GM21717 (cell line): Measurements from ENCODE around the gene KRT85.
"Not testable (repeated sequence)": the region's sequence is repeated elsewhere in the genome, so short reads cannot be mapped to it uniquely, and the experiment has no call there.

ENCODE experiments used
- ATAC-seq: cut with Tn5 transposase; IDR thresholded peaks from one replicate; pipeline ENCODE4 v1.9.1; 2021; ENCODE audit warnings: mild to moderate bottlenecking, moderate library complexity; ENCODE audit not compliant: unreplicated experiment

The KRT85 gene

DNA sequence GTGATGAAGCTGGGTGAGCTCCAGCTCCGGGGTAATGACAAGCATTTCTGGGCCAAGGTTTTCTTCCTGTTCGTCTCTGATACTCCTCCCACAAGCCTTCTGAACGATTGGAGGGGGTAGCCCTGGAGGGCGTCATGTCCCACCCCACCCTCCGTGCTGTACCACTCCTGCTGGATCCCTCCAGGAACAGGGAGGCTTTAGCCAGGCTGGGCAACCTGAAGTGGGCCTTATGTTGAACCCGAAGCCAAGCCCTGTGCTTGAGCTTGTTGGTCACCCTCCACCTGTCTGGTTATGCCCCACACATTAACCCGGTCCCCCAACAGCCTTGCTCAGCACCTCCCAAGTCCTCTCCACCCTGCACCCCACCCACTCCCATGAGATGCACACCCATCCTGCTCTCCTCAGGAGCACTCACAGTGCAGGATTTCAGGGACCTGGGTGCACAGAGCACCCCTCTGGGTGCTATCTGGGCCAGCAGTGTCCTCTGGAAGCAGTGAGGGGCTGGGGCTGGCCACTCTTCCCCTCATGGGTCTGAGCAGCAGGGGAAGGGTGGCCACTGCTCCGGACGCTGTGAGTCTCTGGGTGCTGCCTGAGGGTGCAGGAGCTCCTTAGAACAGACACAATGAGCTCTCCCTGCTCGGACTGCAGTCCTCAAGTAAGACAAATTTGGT, 39.3 kb downstream of the KRT85 start:
- ATAC-seq, result no peak

DNA sequence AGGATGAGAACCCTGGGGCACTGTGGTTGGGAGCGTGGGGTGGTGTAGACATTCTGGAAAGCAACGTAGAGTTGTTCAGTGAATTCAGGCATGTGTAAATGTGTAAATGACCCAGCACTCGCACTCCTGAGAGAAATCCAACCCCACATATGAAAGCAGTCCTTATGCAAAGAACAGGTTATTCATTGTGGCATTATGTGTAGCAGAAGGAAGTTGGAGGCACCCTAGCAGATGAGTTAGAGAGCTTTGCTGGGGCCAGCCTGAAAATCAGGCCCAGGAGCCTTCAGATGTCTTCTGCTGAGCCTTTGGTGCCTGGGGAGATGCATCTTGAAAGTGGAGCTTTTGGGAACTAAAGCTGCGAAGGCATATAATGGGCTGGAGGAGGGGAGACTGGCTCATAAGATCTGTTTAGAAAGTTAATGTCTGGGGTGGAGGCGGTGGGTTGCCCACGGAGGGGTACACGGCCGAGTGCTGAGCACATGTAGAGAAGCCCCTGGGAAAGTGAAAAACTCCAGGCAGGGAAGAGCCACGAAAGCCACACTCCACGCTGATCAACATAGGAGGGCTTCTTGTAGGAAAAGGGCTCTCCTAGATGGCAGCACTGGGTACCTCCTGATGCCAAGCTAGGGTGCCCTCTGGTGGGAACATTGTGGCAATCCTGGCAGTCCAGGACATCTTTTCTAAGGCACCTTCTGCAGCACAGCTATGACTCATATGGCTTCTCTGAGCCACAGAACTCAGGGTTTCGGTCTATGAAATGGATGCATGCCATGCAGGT, 40.0 kb downstream of the KRT85 start:
- peak; percentile 91 for ATAC-seq

DNA sequence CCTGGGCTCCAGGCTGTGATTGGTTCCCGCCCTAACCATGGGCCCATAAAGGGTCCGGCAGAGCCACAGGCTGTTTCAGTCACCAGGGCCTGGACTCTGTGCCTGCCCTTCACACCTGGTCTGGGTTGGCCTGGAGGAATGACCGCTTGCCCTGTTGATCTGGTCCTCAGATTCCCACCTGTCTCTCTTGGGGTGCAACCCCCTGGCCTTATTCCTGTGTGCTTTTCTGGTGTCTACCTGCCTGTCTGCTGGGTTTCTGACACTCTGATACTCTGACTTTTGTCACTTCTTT, 43.2 kb downstream of the KRT85 start:
- no peak for ATAC-seq

DNA sequence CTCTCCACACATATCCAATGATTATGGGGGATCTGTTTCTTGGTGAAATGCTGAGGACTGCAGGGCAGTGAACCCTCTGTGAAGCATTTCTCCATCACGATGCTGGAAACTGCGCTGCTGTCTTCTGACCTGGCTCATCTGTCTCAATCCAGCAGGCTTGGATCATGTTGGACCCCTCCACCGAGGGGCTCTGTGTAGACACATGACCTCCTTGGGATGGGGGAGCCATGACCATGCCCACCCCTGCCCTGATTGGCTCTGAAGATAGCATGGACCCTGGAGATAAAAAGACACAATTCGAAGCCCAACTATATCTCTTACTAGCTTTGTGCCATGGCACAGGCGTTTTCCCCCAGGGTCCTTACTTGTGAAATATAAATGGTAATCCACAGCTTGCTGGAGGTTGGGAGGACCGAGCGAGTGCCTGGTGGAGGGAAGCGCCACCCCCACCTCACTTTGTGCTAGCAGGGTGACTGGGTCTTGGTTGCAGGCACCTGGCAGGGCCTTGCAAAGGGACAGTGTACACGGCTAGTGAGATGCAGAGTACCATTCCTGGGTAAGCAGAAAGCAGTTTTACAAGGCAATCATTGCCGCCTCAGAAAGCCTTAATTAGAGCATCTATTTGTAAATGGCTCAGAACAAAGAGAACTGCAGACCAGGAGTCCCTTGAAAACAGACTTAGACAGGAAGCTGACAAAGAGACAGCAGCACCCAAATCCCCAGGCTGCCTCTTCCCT, 43.7 kb downstream of the KRT85 start:
- ATAC-seq, result no peak

DNA sequence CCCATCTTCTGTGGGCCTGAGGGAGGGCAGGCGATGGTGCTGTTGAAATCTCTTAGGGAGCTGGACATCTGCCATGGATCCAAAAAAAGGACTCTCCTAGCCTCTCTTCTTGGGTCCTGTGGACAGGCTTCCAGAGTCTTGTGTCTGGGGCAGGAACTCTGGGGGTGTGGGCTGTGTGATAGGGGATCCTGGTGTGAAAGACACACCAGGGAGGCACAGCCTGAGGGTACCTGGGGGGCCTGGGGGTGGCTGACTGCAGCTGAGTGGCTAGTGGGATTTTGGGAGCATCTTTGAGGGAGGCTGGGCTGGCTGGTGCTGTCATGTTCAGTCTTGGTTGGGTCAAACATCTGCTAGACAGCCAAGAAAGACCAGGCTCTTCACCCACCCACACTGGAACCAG, 44.3 kb downstream of the KRT85 start:
- no peak for ATAC-seq

DNA sequence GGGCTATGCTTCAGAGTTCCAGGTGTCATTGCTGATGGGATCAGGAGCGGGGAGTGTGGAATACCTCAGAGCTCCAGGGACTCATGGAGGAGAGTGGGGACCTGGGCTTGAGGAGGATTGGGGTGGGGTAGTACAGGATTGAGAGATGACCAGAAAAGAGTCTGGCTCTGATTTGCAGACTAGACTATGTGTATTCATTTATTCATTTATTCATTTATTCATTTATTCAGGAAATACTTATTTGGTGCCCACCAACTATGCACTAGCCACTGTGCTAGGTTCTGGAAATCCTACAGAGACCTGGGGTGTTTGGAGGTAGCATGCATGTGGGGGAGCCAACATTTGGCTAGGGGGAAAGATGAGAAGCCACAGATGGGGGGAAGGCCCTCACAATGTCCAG, 45.2 kb downstream of the KRT85 start:
- no peak for ATAC-seq

DNA sequence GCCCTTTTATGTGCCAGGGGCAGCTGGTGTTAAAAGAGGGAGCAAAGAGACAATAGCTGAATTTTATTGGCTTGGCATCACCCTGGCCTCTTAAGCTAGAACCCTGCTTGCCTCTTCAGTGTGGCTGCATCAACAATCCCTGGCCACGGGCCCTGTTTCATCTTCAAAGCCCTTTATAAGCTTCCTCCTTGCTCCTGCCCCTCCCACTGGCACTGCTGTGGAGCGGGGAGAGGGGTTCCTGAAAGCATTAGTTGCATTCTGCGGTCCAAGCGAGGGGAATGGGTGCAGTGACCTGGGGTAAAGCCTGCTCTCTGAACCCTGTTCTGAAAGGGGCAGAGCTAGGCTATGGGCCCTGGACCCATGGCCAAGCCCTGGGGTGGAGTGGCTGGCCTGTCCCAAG, 45.9 kb downstream of the KRT85 start:
- no peak for ATAC-seq

DNA sequence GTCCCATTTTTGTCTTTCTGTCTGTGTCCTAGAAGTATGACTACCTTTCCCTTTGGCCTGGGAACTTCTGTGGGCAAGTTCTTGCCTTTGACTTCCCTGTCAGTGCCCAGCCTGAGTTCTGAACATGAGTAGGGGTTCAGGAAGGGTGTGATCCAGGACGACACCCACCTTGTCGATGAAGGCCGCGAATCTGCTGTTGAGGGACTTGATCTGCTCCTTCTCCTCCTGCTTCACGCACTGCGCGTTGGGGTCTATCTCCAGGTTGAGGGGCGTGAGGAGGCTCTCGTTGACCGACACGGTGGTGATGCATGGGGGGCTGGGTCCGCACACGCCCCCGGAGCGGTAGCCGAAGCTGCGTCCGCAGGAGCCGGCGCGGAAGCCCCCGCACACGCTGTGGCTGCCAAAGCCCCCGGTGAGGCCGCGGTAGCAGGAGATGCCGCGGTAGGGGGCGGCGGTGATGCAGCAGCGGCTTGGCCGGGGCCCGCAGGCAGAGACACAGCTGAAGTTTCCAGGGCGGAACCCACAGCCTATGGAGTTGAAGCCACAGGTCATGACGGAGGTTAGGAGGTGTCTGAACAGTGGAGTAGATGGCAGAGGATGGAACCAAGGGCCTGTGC, 46.4 kb downstream of the KRT85 start, which contains the start of gene KRT83:
Gene KRT83 (minus strand): TSS at position 615 of the 617 bp plus-strand sequence. CDS start 63 bp downstream, at position 552.
- ATAC-seq, result no peak

DNA sequence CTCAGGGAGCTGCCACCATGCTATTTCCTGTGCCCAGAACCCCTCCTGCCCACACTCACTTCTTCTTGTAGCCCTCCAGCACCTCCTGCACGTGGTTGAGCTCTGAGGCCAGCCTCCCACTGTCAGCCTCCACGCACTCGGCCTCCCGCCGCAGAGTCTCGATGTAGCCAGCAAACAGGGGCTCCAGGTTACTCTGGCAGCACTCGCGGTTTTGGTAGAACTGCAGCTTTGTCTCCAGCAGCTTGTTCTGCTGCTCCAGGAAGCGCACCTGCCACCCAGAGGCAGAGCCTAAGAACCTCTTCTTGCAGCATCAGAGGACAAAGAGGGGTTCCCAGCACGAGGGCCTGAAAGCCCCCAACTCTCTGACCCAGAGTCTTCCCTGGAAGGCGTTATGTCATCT, 48.2 kb downstream of the KRT85 start:
- no peak for ATAC-seq

DNA sequence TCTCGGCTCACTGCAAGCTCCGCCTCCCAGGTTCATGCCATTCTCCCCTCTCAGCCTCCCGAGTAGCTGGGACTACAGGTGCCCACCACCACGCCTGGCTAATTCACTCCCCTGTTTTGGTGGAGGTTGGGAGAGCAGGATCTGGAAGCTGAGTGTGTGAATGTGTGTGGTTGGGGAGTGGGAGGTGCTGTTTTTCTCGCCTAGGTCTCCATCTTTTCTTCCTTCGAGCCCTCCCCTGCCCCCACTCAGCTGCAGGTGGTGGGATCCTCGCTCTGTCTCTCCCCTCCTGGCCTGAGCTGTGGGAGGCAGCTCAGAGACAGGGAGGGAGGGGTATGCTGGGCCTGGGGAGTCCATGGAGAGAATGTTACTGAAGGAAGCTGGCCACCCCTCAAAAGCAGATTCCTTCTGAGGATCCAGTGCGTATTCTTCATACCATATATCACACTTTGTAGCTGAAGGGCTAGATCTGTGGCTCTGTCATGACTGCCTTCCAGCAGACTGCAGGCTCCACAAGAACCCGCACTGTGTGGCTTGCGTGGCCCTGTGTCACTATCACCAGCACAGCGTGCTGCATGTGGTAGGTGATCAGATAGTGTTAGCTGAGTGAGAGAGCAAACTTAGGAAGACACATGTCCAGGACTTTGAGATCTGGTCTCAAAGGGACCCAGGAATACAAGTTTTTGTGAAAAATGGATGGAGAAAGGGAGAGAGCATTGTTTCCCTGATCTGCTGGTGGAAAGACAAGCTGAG, 48.9 kb downstream of the KRT85 start:
- no peak for ATAC-seq

DNA sequence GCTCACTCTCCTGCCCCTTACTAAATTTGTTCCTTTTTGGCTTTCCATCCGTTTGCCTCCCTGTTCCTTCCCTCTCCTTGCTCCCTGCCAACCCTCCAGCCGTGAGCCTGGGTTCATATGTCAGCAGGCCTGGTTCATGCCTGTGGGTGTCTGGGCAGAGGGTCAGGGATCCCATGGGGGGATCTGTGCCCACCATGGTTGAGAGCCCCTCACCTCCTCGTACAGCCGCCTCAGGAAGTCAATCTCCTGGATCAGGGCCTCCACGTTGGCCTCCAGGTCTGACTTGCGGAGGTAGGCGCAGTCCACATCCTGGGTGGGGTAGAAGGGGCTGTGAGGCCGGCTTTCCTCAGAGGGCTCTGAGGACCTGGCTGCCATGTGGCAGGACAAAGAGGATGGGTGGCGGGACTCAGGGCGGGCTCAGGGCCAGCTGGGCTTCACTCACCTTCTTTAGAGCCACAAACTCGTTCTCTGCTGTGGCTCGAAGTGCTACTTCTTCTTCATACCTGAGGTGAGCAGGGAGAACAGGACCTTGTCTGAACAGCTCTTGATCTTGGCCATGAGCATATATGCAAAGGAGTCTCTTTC, 49.7 kb downstream of the KRT85 start:
- ATAC-seq, result no peak

DNA sequence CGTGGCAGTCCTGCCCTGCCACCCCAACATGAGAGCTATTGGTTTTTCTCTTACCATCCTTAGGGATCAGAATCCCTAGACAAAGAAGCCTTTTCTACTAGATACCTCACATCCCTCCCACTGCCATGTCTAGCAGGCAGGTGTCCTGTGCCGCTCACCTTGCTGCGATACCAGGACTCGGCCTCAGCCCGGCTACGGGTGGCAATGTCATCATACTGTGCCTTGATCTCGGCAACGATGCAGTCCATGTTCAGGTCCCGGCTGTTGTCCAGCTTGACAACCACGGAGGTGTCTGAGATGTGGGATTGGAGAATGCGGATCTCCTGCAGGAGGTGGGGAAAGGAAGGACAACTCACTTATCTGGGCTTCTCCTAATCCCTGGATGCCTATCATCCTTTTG, 50.6 kb downstream of the KRT85 start:
- no peak for ATAC-seq

DNA sequence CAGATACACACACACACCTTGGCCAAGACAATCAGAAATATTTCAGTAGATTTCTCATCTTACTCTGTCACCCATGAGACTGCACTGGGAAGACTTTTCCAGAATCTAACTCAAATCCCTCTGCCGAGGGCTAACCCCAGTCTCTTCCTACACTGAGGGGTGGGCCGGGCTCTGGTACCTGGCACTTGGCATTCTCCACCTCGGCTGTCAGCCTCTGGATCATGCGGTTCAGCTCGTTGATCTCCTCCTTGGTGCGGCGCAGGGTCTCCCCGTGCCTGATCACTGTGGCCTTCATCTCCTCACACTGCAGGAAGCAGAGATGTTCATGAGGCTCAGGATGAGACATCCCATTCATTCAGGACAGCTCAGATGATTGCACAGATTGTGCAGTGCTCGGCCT, 51.0 kb downstream of the KRT85 start:
- ATAC-seq, result no peak

DNA sequence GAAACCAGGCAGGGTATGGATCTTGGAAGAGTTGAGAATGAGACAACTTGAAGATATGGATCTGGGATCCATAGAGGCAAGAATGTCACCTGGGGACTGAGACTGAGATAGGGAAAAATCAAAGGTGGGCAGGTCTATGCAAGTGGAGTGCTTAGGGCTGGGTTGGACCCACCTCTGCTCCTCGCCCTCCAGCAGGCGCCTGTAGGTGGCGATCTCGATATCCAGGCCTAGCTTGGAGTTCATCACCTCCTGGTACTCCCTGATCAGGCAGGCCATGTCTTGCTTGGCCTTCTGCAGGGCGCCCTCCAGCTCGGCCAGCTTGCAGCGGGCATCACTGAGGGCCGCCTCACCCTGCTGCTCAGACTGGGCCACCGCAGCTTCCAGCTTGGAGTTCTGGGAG, 51.6 kb downstream of the KRT85 start:
- not testable (repeated sequence) for ATAC-seq

DNA sequence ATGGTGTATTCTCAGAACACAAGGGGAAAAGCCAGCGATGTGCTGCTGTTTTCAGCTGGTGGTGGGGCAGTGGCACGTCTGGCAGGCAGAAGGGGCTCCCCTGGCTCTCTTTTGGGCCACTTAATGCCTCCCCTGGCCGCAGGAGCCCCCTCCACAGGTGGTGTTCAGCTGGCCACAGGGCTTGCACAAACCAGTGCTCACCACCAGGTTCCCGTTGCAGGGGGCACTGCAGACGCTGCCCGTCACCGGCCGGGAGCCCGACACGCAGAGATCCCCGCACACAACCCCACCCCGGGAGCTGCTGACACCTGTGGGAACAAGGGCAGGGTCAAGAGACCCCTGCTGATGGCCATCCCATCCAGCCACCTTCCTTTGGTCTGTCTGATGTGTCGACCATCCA, 52.8 kb downstream of the KRT85 start:
- no peak for ATAC-seq

DNA sequence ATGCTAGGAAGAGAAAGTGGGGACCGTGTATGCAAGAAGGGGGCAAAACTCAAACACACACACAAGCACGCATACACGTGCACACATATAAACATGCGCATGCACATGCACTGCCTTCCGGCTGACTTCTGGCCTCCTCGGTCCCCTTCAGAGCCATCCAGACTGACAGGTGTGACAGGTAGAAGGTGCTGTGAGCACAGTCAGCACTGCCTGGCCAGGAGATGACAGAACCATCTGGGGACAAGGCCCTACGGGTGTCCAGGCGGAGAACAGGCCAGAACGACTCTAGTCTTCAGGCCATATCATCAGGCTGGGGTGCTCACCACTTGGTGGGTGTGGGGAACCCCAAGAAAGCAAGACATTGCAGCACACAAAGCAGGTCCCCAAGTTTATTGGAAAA, 53.4 kb downstream of the KRT85 start:
- no peak for ATAC-seq

DNA sequence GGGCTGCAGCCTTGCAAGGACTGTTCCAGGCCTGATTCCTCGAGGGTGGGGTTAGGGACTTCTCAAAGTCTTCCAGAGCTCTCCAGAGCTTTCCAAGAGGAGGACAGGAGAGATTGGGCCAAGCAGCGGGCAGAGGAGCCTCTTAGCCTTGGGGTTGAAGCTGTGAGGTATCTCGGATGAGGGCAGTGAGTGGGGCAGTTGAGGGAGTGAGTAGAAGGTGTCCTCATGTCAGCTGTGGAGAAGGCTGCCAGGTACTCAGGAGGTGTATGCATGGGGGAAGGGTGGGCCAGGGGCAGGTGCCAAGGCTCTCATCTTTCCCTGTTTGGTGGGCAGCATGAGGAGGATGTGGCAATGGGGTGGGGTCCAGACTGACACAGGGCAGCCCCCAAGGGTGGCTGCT, 53.8 kb downstream of the KRT85 start:
- no peak for ATAC-seq

DNA sequence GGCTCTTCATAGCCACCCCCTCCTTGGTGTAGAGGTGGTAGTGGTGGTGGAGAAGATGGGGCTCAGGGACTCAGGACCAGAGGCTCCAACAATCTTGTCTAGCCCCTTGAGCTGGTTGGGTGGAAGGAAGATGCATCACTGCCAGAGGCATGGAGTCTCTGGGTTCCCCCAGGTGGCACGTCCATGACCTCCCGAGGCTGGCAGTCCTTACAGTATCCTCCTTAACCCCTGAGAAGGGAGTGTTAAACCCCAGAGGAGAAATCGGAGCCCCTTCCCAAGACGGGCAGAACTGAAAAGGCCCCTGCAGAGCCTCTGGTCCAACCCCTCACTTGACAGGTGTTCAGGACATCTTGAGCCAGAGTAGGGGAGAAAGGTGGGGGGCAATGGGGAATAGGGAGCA, 55.2 kb downstream of the KRT85 start:
- no peak for ATAC-seq

DNA sequence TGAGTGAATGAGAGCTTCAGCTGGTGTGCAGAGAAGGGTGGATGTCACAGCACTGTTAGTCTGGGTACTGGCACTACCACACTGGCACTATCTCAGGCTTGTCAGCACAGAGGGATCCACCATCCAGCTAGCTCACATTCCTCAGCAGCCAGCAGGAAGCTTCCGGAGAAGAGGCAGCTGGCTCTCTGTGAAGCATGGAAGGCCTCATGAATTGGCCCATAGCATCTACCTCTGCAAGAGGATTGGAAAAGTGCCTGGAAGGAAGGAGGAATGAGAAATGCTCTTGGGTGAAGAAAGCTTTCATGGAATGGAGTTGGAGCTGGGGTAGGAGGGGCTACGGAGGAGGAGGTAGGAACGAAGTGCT, 56.0 kb downstream of the KRT85 start:
- ATAC-seq, result no peak

DNA sequence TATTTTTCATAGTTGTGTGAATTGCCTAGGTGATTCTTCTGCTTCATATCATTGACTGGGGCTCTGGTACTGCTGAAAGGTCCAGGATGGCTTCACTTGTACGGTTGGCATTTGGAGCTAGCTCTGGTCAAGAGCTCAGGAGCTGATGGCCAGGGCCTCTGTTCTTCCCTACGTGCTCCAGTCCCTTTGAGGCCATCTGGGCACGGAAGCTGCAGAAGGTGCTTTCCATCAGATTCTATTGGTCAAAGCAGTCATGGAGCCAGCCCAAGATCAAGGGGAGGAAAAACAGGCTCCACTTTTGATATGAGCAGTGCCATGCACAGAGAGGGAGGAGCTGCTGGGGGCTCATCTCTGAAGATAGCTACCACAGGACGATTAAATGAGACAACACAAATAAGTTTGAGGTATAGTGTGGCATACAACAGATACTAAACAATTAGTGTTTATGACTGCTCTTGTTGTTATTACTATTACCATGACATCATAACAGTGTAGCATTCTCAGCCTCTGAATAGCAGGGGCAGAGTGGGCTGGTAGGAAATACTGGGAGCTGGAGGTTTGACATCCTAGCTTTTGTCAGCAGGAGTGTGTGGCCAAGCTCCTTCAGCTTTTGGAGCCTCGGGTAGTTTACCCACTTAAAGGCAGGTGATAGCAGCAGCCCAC, 56.5 kb downstream of the KRT85 start:
- no peak for ATAC-seq
